UCSD-AML1 (cell line): ENCODE results near the gene CTIF.

Experiments used
- DNase-seq: peaks from one replicate; lab custom pipeline; 2025; ENCODE audit not compliant: unreplicated experiment; lab: John Stamatoyannopoulos, UW

The CTIF gene

DNA sequence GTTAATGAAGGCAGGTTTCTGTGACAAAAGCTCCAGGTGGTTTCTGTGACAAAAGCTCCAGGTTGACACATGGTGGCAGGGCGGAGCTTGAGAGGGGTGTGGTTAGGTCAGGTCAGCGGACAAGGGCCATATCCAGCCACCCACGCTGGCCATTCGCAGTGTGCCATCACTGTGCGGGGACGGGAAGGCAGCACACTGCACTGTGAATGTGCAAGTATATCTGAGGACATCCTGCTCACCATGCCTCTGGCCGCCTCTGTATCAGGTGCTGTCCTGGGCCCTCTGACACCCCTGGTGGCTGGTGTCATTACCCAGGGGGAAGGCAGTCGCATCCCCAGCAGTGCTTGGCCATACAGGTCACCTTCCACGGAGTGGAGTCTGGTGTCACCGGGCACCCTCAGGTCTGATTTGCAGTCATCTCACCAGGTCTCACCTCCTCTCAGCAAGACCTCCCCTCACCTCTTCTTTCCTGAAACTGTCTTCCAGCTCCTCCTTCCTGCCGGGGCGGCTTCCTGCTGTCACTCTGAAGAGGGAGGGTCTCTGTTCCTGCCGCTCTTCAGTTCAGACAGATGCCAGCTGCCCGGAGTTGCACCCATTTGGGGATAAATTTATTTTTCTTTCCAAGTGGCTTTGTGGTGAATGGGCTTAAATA is 34.9 kb downstream of the CTIF start:
- DNase-seq, result no peak

DNA sequence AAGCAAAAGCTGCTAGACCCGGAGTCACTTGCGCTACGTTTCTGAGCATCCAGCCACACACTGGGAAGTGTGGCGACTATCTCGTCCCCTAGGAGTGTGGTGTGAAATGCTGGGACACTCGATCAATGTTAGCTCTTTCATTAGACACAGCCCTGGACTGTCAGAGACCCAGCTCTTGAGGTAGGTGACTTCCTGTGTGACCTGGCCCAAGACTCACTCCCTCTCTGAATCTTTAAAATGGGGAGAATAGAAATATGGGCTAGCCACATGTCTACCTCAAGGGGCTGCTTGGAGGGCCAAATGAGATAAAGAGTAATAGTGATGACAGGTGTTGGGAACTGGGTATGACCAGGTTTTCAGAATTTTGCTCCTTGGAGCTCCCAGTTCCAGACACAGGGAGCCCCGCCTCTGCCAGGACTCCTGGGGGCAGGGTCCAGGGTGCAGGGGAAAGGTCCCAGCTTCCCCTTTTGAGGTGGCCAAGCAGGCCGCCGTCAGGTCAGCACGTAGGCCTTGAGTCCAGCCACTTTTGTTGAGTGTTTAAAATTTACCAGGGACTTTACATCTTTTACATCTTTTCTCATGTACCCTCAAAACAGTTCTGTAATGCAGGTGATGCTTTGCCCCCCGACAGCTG is 36.0 kb downstream of the CTIF start:
- DNase-seq, result no peak

DNA sequence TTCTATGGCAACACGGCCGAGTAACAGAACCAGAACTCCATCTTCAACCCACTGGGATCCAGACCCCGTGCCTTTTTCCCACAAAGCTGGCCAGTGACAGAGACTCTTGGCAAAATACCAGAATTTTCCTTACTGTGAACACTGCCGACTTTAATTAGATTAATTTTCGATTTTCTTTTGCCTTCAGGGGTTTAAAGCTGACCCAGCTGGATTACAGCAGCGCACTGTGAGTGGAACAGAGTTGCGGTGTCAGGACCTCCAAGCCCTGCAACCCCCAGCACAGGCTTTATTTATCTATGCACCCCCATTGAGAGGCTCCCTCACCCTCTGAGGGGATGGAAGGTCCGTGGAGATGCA is 36.4 kb downstream of the CTIF start:
- no peak for DNase-seq

DNA sequence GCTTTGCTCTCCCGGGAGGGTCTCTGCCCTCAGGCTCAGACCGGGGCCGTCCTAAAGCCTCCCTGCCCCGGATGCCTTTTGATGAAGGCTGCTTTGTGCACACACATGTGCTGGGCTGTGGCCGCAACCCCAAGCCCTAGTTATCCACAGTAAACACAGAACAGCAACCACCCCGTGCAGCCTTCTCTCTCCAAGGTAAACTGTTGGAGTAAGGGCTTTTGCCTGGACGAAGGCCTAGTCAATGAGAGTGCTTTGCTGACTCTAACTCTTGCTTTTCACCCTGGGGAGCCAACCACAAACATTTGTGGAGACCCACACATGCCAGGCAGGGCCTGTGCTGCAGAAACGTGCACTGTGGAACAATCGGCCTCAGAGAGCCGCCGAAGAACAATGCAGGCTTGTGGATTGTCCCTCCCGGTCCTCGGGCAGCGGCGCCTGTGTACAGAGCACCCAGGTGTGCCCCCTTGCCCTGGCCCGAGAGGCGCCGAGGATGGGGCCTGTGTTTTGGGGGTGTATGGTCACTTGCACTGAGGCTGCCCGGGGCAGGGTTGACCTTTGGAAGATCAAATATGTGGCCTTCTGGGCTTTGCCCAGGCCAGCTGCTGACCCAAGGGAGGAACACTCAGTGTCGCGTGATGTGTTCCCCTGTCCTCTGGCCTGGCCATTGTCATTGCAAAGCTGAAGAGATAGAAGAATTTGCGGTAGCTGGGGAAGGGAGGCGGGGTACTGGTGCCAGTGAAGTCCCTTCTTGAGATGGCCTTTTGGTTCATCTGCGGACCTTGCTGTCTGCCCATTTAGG is 37.0 kb downstream of the CTIF start:
- no peak for DNase-seq

DNA sequence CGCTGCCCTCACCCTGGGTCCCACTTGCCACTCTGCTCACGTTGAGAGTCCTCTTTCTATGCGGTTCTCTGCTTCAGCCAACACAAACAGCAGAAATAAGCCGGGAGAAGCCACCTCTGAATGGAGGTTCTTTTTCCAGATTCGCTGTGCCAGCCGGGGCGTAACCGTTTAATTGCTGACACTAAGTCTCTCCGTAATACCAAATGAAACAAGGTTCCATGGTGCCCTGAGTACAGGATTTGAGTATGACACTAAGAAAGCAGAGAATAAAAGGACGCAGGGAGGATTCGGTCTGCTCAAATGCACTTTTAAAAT is 37.6 kb downstream of the CTIF start:
- no peak for DNase-seq

DNA sequence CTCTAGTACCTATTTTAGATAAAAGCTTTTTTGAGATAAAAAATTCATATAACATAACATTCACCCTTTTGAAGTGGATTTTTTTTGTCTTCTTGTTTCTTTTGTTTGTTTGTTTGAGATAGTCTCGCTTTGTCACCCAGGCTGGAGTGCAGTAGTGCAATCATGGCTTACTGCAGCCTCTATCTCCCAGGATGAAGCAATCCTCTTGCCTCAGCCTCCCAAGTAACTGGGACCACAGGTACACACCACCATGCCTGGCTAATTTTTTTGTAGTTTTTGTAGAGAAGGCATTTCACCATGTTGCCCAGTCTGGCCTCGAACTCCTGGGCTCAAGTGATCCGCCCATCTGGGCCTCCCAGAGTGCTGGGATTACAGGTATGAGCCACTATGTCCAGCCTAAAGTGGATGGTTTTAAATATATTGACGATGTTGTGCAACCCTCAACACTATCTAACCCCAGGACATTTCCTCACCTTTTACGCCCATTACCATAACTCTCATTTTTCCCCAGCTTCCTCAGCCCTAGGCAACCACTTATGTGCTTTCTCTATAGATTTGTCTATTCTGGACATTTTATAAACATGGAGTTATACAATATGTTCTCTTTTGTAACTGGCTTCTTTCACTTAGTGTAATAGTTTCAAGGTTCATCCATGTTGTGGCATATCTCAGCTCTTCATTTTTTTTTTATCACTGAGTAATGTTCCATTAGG is 38.8 kb downstream of the CTIF start:
- DNase-seq, result no peak

DNA sequence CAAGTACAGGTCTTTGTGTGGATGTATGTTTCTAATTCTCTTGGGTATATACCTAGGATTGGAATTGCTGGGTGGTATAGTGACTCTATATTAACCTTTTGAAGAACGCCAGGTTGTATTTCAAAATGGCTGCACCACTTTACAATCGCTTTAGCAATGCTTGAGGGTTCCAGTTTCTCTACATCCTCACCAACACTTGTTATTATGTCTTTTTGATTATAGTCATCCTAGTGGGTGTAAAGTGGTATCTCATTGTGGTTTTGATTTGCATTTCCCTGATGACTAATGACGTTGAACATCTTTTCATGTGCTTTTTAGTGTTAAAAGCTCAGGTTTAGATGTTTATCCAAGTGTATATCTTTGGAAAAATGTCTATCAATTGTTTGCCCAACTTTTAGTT is 39.5 kb downstream of the CTIF start:
- DNase-seq, result no peak

DNA sequence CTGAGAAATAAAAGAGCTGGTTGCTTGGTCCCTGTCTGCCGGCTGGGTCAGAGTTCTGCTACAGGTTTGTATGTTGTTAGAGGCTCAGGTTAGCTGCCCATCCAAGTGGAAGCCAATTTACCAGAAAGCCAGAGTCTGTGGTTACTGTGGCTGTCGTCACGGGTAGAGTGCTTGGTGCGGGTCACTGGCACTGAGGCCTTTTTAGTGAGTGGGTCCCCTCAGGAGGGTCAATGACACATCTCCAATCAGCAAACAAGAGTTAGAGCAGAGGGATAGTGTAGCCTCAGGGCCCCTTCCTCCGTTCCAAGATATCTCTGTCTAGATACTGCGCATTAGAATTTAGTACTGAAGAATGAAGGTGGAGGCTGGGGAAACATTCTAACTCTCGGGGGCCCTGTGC is 41.2 kb downstream of the CTIF start:
- no peak for DNase-seq

DNA sequence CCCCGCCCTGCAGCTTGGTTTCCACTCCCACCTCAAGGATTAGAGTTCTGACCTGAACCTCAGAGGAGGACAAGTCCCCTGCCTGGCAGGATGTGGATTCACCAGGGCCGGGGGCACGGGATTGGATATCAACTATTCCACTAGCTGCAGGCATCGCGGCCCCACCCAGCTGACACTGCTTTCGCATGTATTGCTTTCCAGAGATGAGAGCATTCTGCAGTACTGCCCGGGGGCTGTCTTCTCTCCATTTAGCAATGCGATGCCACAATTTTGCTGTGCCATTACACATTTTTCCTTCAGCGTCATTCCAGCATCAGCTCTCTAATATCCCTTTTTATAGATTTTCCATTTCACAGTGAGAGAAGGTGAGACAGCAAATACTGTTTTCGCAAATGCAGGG is 42.0 kb downstream of the CTIF start:
- DNase-seq, result no peak

DNA sequence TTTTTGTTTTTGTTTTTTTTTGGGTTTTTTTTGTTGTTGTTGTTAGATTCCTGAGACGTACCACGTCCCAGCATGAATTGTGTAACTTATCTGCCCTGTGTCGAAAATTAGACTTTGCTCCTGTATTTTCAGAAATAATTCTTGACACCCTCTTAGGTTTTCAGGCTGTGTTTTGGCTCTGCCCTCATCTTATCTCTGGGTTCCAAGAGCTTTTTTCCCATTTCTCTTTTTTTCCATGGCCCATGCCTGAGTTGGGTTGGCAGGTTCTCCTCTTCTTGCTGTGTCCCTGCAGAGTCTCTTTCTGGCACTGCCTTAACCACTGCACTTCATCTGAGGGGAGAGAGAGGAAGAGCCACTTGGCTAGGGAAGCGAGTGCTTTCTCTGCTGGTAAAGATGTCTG is 42.4 kb downstream of the CTIF start:
- no peak for DNase-seq

DNA sequence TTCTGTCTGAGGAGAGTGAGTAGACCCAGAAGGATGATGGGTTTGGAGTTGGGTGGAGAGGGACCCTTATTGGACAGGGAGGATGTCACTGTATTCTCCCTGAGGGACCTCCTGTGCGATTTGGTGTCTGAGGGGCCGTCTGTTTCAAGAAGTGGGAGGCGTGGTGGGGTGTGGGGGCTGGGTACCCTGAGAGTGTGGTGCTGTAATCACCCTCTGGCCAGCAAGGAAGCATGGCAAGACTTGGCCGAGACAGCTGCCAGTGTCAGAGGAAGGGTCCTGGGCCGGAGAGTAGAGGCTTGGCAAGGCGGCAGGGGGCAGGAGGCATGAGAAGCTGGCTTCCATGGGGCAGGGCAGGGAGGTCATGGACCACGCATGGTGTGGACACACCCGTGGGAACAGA is 43.1 kb downstream of the CTIF start:
- no peak for DNase-seq

DNA sequence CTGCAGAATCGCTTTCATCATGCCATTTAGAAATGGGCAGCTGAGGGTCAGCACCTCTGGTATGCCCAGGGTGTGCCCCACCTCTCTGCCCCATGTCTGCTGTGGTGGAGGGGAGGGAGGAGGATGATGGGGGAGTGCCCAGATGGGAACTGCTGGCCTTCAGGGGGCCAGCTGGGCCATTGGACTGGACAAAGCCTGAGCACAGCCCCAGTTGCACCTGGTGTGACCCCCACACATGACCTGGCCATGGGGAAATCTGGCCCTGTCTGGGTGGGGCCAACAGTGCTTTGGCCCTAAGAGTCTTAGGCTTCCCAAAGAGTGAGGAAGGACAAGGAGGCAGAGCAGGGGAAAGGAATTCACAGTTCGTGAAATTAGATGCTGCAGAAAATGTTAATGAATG is 44.1 kb downstream of the CTIF start:
- no peak for DNase-seq

DNA sequence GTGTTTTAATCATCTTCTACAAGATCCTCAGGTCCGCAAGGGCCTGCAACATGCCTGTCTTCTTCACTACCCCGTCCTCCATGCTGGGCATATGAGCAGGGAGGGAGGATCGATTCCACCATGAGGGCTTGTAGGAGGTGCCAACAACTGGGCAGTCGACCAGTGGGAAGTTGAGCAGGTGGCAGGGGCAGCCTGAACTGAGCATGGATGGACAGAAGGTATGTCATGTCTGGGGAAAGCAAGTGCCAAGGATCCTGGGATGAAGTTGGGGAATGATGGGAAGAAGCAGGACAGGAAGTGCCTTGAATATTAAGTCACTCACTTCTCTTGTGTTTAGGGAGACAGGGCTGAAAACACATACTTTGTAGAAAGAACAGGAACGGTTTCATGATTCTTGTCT is 44.7 kb downstream of the CTIF start:
- DNase-seq, result no peak

DNA sequence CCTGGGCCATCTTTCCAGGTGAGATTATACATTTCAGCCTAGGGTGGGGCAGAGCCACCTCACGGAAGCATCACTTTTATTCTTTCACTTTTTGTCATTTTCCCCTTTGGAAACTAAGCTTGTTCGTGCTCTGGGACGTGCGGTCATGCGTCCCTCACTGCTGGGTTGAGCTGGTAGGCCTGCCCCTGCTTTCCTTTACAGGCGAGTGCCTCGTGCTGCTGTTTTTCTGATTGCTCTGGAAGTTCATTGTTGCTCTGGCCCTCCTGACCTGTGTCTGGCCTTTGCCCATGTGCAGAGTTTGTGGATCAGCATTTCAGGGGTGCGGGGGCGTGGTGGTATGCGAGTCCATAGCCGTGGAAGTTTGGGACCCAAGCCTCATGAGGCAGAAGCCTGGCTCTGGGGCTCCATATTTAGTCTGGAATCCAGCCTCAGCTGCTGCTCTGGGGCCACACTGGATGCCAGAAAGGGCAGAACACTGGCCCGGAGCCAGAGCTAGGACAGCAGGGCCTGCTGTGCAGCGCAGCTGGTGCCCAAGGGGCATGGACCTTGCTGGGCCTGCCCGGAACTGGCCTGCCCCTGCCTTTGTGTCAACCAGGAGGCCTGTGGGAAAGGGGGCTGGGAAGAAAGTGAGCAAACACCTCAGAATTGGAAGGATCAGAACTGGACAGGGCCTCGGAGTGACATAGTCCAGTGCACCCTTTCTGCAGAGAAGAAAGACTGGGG is 51.1 kb downstream of the CTIF start:
- no peak for DNase-seq

DNA sequence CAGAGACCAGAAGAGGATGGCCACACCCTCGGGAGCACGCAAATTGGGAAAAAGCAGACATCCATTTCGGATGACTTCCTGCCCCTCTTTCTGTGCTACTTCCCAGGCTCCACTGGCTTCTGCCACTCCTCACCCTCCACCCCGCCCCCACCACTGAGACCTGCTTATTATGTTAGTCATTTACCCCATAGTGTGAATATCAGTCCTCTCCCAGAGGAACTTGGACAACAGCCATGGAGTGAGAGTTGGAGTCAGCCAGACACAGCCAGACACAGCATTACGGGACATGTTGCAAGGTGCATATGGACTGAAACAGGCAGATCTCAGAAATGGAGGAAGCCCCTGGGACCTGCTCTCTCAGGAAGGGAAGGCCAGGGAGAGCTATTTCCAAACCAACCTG is 51.8 kb downstream of the CTIF start:
- no peak for DNase-seq

DNA sequence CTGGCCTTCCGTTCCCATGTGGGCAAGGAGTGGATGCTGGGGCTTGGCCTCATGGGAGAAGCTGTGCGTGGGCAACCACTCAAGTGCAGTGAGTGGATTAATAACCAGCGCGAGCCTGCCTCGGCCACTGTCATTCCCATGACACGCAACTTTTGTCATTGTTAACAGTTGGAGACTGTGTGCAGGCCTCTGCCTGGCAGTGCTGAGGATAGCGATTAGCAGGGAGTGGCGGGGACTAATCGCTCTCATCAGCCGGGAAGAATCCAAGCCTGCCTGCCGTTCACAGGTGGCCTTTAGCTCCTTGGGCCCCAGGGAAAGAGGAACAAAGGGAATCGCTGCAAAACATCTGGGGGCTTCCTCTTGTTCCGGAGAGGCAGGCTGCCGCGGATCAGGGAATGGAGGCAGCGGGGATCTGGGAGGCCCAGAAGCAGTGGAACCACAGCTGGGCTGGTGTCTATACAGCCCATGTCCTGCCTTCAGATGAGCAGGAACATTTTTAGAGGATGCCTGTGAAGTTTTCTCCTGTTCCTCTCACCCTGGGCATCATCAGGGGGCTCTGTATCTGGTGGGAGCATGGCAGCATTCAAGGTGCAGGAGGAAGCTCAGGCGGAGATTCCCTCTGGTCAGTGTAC is 53.8 kb downstream of the CTIF start:
- DNase-seq, result no peak

DNA sequence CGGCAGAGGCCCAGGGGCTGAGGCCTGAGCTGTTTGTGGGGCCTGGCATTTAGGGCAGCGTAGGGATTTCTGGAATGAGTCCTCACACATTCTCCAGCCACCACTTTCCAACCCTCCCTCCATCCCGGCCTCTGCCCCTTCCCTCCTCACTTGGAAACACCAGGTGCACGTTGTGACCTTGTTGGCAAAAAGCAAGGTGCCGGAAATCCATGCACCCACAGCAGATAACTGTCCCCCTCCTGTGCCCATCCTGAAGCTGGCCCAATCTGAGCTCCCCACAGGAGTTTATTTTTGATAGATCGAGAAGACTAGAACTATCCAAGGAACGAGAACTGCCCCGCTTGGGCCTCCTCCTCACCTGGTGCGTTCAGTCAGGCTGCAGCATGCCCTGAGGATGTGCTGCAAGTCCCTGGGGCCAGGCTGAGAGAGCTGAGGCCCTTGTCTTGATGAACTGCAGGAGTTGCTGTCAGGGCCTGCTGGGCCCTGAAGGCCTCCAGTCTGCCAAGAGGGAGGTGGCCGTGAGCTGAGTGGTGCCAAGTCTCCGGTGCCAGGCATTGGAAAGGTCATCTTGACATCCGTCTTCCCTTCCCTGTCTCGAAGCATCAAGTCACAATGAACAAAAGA is 55.8 kb downstream of the CTIF start:
- no peak for DNase-seq

DNA sequence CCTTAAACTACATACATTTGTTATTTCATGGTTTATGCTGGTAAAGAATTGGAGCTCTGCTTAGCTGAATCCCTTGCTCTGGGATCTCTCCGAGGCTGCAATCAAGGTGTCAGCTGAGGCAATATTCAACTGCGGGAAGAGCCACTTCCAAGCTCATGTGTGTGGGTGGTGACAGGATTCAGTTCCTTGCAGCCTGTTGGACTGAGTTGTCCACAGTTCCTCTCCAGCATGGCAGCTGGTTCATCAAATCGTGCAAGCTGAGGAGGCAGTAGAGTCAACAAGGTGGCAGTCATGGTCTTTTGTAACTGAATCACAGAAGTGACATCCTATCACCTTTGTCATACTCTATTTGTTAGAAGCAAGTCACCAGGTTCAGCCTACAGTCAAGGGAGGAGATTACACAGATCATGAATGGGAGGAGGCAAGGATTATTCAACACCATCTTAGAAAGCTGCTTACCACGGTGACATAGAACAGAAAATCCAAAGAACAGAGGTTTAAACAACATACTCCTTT is 56.9 kb downstream of the CTIF start:
- DNase-seq, result no peak

DNA sequence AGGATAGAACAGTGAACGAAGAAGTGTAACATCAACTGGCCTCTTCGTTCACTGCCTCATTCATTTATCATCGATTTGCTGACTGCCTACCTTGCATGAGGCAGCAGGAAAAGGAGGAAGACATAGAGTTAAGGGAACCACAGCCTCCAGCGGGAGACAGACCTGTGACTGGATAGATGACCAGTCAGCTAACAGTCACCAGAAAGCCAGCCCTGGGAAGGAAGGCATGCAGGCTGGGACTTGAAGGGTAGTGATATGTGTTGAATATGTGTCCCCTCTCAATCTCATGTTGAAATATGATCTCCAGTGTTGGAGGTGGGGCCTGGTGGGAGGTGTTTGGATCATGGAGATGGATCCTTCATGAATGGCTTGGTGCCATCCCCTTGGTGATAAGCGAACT is 58.3 kb downstream of the CTIF start:
- DNase-seq, result no peak

DNA sequence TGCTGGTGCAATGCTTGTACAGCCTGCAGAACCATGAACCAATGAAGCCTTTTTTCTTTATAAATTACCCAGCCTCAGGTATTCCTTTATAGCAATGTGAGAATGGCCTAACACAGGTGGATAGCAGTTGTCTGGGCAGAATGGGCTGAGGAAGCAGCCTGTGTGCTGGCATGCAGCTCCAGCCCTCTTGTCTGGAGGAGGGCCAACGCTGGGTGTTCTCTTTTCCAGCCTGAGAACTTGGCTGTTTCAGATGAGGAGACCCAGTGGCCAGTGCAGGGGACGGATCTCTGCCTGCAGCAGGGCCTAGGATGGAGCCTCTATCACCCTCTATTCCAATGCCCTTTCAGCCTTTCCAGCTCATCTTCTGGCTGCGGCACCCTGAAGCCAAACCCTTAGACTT is 58.8 kb downstream of the CTIF start:
- DNase-seq, result no peak
